GM19238 (cell line): Measurements from ENCODE around the gene ANKMY1.

Experiments
- DNase-seq: peaks from one replicate; pipeline ENCODE4 v3.0.0; 2011; ENCODE audit warnings: low spot score; ENCODE audit not compliant: insufficient read length

ANKMY1 gene

GRCh38 chr2:240595381-240596079 is 37.7 kb upstream of the ANKMY1 start:
- DNase-seq: no peak

- no peak for DNase-seq
Measured at GRCh38 chr2:240594511-240595380, 37.0 kb upstream of the ANKMY1 start.

- DNase-seq: no peak
Measured at GRCh38 chr2:240593703-240594451, 36.1 kb upstream of the ANKMY1 start.

- DNase-seq: no peak
Measured at GRCh38 chr2:240593026-240593702, 35.4 kb upstream of the ANKMY1 start.

DNA sequence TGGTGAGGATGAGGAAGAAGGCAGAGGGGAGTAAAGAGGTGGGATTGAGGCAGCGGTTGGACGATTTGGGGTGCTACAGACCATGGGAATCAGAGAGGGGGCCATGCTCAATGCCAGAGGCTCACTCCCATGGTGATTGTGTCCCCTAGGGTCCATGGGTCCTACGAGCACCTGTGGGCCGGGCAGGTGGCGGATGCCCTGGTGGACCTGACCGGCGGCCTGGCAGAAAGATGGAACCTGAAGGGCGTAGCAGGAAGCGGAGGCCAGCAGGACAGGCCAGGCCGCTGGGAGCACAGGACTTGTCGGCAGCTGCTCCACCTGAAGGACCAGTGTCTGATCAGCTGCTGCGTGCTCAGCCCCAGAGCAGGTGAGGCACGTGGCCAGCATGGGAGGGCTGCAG is 34.0 kb upstream of the ANKMY1 start:
- DNase-seq: no peak

DNA sequence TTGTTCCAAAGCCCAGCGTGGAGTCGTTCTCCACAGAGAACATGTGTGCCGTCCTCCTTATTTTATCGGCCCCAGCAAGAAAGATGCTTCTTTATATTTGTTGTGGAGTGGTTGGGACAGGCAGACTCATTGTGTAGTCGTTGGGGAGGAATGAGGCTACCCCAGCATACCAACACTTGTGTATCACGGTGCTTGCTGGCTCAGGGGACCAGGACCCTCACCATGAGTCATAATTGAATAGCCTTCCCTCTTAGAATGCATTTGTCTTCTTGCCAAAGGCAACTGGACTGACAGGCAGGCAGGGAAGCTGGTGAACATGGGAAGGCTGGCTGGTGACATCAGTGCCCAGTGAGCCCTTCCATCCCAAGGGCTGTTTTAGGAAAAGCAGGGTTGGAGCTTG is 33.4 kb upstream of the ANKMY1 start:
- no peak for DNase-seq

DNA sequence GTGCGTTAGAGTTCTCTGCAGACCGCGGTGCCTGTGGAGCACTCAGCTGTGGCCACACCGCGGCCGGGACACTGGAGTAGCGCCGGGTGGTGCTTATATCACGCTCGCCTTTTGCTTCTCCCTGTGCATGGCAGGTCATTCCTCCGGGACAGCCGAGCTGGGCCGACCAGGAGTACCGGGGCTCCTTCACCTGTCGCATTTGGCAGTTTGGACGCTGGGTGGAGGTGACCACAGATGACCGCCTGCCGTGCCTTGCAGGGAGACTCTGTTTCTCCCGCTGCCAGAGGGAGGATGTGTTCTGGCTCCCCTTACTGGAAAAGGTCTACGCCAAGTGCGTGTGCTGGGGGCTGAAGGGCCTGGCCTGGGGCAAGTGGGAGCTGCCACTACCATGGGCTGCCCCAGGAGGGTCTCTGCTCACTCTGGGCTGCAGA is 32.9 kb upstream of the ANKMY1 start:
- no peak for DNase-seq

- no peak for DNase-seq
Measured at GRCh38 chr2:240589850-240590525, 32.2 kb upstream of the ANKMY1 start.

DNA sequence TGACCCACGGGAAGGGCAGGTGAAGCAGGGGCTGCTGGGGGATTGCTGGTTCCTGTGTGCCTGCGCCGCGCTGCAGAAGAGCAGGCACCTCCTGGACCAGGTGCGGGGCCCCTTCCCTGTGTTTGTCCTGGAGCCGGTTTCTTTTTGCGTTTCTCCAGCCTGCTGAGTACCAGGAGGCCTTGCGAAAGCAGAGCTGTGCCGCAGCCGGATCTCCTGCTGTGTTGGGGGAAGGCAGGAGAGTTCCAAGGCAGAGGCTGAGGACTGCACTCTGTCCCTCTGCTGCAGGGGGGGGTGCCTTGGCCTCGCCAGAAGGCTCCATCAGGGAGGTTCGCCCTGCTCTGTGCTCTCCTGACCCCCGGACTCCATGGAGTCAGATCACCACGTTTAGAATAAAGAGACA is 31.6 kb upstream of the ANKMY1 start:
- no peak for DNase-seq

GRCh38 chr2:240588669-240589068 is 30.9 kb upstream of the ANKMY1 start:
- no peak for DNase-seq

- no peak for DNase-seq
Measured at GRCh38 chr2:240588006-240588655, 30.3 kb upstream of the ANKMY1 start.

DNA sequence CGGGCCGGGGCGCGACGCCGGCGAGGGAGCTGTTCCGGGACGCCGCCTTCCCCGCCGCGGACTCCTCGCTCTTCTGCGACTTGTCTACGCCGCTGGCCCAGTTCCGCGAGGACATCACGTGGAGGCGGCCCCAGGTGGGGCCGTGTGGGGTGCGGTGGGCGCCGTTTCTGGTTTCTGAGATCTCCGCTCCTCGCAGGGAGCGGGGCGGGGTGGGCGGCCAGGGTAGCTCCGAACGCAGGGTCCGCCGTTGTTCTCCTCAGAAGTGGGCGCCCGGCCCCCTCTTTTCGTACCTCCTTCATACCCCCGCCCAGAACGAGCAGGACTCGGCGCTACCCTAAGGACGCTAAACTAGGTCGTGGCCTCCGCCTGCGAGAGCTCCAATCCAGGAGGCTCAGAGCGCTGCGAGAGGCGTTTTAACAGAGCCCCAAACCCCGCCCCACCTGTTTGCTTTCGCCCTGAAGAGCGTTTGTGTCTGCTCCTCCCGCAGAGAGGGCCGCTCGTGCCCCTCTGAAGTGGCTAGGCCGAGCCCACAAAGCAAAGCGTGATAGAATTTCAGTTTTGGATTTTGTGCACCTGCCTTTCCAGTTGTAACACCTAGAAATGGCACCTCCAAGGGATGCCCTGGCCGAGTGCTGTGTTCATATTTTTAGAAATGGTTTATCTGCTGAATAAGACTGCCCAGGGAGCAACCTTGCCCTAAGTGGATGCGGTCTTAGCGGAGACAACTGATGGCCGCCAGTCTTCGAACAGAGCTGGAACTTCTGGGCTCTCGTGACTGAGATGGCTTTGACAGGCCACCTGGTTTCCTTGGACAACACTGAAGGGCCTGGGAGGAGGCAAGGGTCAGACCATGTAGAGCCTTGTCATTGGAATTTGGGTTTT is 29.4 kb upstream of the ANKMY1 start:
- DNase-seq: peak; percentile 62

- peak; percentile 94 for DNase-seq
Measured at GRCh38 chr2:240586198-240586918, 28.6 kb upstream of the ANKMY1 start, which contains the start of gene CAPN10. CAPN10 (plus strand) TSS chr2:240586734; CDS start chr2:240586912, 178 bp downstream.

DNA sequence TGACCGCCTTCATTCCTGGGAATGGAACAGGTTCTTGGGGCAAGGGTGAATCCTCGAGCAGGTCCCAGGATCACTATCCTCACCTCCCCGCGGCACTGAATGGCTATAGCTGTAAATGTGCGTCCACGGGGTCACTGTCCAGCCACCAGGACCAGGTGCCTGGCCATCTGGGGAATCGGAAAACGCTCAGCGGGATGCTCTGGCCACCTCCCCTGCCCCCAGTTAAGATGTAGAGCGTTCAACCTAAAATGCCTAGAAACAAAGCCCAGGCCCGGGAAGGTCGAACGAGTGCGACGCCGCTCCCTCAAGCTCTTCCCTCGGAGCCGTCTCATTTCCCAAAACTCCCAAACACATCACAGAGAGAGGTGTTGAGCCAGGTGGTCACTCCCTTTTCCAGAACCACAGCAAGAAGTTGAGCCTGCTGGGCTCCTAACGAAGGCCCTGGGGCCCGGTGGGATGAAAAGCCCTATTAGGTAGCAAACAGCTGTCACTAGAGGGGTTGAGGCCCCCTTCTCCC is 28.0 kb upstream of the ANKMY1 start:
- DNase-seq: no peak

- peak; percentile 51 for DNase-seq
Measured at GRCh38 chr2:240585101-240585500, 27.3 kb upstream of the ANKMY1 start.

DNA sequence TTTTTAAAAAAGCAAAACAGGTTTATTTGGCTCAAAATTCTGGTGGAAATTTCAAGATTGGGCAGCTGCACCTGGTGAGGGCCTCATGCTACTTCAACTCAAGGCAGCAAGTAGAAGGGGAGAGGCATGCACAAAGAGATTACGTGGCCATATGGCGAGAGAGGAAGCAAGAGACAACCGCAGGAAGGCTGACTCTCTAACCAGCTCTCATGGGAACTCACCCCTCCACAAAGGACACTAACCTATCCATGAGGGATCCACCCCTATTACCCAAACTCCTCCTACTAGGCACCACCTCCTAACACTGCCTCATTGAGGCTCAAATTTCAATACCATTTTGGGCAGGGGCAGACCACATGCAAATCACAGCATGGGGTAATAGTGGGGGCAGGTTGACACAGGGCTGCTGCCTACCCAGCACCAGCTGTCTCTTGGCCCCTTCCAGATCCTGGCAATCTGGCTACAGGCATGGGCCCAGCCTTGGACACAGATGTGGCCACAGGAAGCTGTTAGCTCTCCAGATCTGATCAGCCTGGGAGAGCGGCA is 26.8 kb upstream of the ANKMY1 start:
- peak; percentile 57 for DNase-seq

DNA sequence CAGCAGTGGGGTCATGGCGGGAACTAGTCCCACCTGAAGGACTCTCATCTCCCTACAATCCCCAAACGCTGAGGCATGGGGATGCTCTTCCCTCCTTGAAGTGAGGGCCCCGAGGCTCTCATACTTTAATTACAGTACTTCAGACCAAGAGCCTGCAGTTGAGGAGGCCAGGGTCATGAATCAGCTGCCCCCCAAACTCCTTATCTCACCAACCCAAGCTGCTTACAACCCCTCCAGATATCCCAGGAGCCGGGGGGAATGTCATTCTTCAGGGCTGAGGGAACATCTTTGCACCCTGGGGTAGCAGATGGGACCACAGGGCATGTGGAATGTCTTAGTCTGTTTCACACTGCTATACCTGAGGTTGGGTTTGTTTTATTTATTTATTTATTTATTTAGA is 26.0 kb upstream of the ANKMY1 start:
- no peak for DNase-seq

GRCh38 chr2:240582781-240583180 is 25.0 kb upstream of the ANKMY1 start:
- DNase-seq: no peak
